Body of pancreas (tissue), 4 donors: Measurements from ENCODE around the gene ASIP.

Source experiments
- POLR2A ChIP-seq, 3 donors: fragments of 450-650 bp; IDR thresholded peaks; one replicate each; pipeline ENCODE4 v1.6.1; 2016; ENCODE audit warnings: antibody characterized with exemption in 3 of 3, mild to moderate bottlenecking in 2 of 3
- TF ChIP-seq, protein P1 (sequence below), 7 experiments: fragments of 450-650 bp in 4 of 7; fragments of 200-600 bp in 3 of 7; sonication (generic) in 3 of 7; IDR thresholded peaks; one replicate each; pipeline ENCODE4 v1.5.1; 2016 to 2019; ENCODE audit warnings: antibody characterized with exemption in 7 of 7

DNA sequence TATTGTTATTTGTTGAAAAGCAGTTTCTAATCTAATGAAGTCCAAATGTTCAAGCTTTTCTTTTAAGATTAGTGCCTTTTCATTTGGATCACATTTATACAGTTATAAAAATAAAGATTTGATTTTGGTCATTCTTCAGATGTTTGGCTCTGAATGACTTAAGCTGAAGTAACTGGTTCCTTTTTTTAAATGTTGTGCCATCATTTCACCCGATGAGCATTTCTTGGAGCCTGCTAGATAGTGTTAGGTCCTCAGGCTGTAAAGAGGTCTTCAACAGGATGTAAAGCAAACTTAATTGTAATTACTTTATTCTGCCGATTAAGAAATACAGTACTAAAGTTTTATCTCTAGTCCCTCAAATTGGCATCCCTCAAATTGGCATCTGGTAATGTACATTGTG is 41.2 kb upstream of the ASIP start:
- TF ChIP-seq, protein P1, sequence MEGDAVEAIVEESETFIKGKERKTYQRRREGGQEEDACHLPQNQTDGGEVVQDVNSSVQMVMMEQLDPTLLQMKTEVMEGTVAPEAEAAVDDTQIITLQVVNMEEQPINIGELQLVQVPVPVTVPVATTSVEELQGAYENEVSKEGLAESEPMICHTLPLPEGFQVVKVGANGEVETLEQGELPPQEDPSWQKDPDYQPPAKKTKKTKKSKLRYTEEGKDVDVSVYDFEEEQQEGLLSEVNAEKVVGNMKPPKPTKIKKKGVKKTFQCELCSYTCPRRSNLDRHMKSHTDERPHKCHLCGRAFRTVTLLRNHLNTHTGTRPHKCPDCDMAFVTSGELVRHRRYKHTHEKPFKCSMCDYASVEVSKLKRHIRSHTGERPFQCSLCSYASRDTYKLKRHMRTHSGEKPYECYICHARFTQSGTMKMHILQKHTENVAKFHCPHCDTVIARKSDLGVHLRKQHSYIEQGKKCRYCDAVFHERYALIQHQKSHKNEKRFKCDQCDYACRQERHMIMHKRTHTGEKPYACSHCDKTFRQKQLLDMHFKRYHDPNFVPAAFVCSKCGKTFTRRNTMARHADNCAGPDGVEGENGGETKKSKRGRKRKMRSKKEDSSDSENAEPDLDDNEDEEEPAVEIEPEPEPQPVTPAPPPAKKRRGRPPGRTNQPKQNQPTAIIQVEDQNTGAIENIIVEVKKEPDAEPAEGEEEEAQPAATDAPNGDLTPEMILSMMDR (IDR thresholded peaks at IDR 0.05) = no peak
- TF ChIP-seq POLR2A (IDR thresholded peaks at IDR 0.05) = no peak
